GM13977 (cell line): Measurements from ENCODE around the gene CD74.

Experiments used
- DNase-seq: peaks from one replicate; pipeline ENCODE4 v3.0.0; 2012; ENCODE audit warnings: low spot score
- CTCF ChIP-seq: IDR thresholded peaks from 2 replicates; pipeline ENCODE4 v1.5.1; 2012; ENCODE audit warnings: mild to moderate bottlenecking, control low read depth; ENCODE audit not compliant: insufficient read depth; ENCODE audit errors: extremely low read depth, missing control alignments
- in situ Hi-C: fragments of 300-500 bp; cut with MboI; formaldehyde crosslinking; loops from one replicate; pipeline ENCODE4 v1.12.0; 2022; ENCODE audit warnings: low sequenced_read_pairs, low pct_unique_long_range_greater_than_20kb, mixed read lengths, inconsistent platforms; ENCODE audit not compliant: unreplicated experiment

CD74 gene

GRCh38 chr5:150404535-150404934 lies 8.2 kb downstream of the CD74 start:
- in situ Hi-C loops = no loop called here
- DNase-seq = no peak
- TF ChIP-seq CTCF = no peak

DNA sequence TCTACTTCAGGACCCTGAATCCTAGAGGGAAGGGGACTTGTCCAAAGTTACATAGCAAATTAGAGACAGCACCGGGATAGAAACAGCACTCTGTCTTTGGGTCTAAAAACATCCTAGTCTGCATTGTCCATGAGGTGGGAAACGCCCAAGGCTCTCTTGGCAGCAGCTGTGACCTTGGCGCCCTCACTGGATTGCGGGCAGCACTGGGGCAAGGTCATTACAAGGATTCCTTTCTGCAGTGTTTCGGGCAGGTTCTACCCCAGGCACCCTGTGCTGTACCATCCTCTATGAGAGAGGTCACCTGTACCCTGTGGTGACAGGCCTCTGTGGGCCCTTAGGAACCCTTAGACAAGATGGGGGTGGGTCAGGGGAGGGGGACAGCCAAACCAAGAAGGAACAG lies 8.6 kb downstream of the CD74 start:
- no peak for DNase-seq
- no peak for TF ChIP-seq CTCF
- in situ Hi-C loops = no loop called here

- in situ Hi-C loops = no loop called here
- TF ChIP-seq CTCF = no peak
- DNase-seq = no peak
These were observed 9.8 kb downstream of the CD74 start for GRCh38 chr5:150402901-150403342.

DNA sequence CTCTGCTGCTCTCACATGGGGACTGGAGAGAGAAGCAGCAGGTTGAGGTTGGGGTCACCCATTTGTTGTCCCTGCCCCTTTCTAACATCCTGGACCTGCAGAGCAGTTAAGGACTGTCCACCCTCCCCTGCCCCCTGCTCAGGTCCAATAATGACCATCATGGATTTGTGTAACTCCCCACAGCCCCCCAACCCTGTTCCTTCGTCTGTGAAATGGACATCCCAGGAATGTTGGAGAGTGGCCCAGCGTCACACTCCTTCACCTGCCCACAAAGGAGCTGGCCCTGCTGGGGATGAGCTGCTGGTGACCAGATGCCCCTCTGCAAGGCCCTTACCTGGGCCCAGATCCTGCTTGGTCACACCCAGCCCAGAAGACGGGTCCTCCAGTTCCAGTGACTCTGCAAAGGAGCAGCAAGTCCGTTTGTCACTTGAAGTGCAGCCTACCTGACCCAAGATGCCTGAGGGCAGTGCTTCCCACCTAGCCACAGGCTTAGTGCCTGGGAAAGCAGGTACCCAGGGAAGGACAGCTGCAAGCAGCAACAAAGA lies 10.4 kb downstream of the CD74 start:
- in situ Hi-C loops = no loop called here
- no peak for TF ChIP-seq CTCF
- DNase-seq = no peak

DNA sequence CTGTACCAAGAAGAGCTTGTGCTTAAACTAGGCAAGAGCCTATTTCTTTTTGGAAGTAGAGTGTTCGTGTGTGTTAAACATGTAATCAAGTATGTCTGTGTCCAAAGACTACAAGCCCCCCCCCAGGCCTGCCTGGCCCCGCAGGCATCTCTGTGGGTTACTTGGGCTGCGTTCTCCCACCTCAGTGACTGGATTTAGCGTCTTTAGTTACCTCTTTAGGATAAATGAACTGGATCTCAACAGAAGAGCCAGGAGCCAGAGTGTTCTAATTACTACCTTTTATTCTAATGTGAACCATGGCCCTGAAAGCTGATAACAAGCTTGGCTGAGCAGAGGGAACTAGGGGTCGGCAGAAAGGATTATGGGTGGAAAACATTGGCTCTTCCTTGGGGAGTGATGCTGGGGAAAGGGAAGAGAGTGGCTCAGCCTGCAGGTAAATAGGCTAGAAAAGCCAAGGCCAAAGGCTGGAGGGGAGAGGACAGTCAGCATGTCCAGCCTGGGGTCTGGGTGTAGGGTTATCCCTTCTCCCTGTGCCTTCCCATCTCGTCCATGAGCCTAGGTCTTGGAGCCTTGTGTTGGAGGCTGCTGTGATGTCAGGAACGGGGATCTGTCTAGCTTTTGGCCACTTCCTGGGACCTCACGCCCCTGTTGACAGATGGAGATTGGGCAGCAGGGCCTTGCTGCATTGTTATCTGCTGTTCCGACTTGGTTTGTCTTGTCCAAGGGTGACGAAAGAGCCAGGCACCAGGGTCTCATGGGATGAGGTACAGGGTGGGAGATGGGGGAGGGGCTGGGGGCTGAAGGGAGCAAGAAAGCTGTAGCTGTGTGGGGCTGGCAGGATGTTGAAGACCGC lies 11.1 kb downstream of the CD74 start:
- no peak for TF ChIP-seq CTCF
- in situ Hi-C loops = no loop called here
- no peak for DNase-seq

DNA sequence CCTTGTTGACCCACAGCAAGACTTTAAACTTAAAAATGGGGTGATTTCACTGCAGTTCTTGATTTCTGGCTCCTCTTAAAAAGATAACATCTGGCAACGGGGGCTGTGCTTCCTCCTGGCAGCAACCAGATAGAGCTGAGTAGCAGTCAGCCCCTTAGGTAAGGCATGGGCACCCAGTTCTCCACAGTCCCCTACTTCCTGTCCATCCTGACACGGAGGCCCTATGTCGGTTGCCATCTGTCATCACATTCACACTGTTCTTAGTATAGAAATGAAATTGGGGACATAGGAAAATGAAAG lies 11.7 kb downstream of the CD74 start:
- in situ Hi-C loops = no loop called here
- DNase-seq = no peak
- TF ChIP-seq CTCF = no peak
